Activated B cell treated with CpG ODN at 0.5 μM for 24 hours (primary cell): ENCODE results near the gene SERHL2. TPM values are rescaled to one million over a fixed set of nuclear protein-coding genes. Genes with fewer than 3 reads are reported as not detected.
"Not testable (repeated sequence)": the region's sequence is repeated elsewhere in the genome, so short reads cannot be mapped to it uniquely, and the experiment has no call there.

Experiments
- ATAC-seq: fragments of 200-7000 bp; cut with Tn5 transposase; one replicate; pipeline ENCODE4 v1.10.0; 2021; ENCODE audit warnings: low read depth, mild to moderate bottlenecking, moderate library complexity
- CTCF ChIA-PET: fragments of 350-600 bp; sonication (Branson Sonifier 250); formaldehyde crosslinking; loops from one replicate; lab custom pipeline; 2021; ENCODE audit warnings: antibody characterized with exemption; lab: Charles Lee
- POLR2A ChIA-PET: fragments of 350-600 bp; sonication (Branson Sonifier 250); formaldehyde crosslinking; loops from one replicate; lab custom pipeline; 2021; ENCODE audit warnings: antibody characterized with exemption; lab: Charles Lee
- DNase-seq: peaks from one replicate; pipeline ENCODE4 v3.0.0; 2022
- H3K27ac Mint-ChIP-seq: one replicate; pipeline ENCODE4 v1.8.0; 2020; ENCODE audit warnings: mixed read lengths
- H3K27me3 Mint-ChIP-seq: one replicate; pipeline ENCODE4 v1.8.0; 2021; ENCODE audit warnings: mixed read lengths
- H3K36me3 Mint-ChIP-seq: one replicate; pipeline ENCODE4 v1.8.0; 2021; ENCODE audit warnings: low read depth, mixed read lengths
- H3K4me1 Mint-ChIP-seq: one replicate; pipeline ENCODE4 v1.8.0; 2021; ENCODE audit warnings: mixed read lengths
- H3K4me3 Mint-ChIP-seq: one replicate; pipeline ENCODE4 v1.8.0; 2020; ENCODE audit warnings: mild to moderate bottlenecking, mixed read lengths
- H3K9me3 Mint-ChIP-seq: one replicate; pipeline ENCODE4 v1.8.0; 2020; ENCODE audit warnings: mixed read lengths
- CTCF ChIP-seq: fragments of 200-600 bp; IDR thresholded peaks from one replicate; pipeline ENCODE4 v1.8.0; 2022; ENCODE audit warnings: antibody characterized with exemption, mild to moderate bottlenecking
- intact Hi-C: fragments of 100-400 bp; cut with micrococcal nuclease; formaldehyde crosslinking; loops from one replicate; pipeline ENCODE4 v1.15.1; 2024
- total RNA-seq: library from RNA; stranded (reverse); gene quantifications from 2 replicates; pipeline ENCODE4 v1.2.3, GENCODE V29; 2022

Gene SERHL2
- total RNA-seq, 1 donor from 2014 or later, result 1.7 TPM

- CTCF ChIA-PET, result no interaction called here
- Mint-ChIP-seq H3K4me3 (no peak overlapping the region), H3K27me3 (no peaks in the 10 kb centered on the region), H3K9me3 (no peaks in the 10 kb centered on the region), H3K4me1 (peaks cover 14% of the 10 kb centered on the region), H3K36me3 (peaks cover 38% of the 10 kb centered on the region), H3K27ac (no peak overlapping the region)
- intact Hi-C loops, result no loop called here
- POLR2A ChIA-PET, result no interaction called here
- TF ChIP-seq CTCF, result no peak
- ATAC-seq (no peak), DNase-seq (no peak)
Observed at GRCh38 chr22:42577623-42578240, 24.0 kb downstream of the SERHL2 start.

- ATAC-seq, H3K27me3 Mint-ChIP-seq, H3K4me3 Mint-ChIP-seq, POLR2A ChIA-PET, H3K27ac Mint-ChIP-seq, intact Hi-C loops, CTCF ChIA-PET, H3K9me3 Mint-ChIP-seq, DNase-seq: not testable (repeated sequence)
- H3K36me3 Mint-ChIP-seq, result peaks cover 42% of the 10 kb centered on the region
- H3K4me1 Mint-ChIP-seq, result peaks cover 14% of the 10 kb centered on the region
Observed at GRCh38 chr22:42580040-42580439, 26.3 kb downstream of the SERHL2 start.

DNA sequence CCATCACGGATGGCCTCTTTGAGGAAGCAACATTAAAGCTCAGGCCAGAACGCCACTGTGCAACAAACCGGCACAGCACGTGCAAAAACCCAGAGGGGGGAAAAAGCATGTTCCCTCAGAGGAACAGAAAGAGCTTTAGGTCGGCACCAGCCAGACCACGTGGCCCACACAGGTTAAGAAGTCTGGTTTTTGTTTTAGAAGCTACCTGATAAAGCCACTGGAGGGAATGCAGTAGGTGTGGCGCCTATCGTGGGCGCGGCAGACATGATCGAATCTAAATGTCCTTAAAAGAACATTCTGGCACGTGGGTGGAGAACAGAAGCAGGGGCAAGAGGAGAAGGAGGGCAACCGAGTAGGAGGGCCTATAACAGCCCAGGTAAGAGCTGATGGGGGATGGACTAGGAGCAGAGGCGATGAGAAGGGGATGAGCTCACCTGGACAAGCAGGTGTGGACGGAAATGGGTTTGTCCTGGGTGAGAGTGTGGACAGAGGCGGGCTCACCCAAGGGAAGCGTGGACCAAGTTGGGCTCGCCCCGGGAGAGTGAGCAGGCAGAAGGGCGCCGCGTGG, 27.5 kb downstream of the SERHL2 start:
- Mint-ChIP-seq H3K4me3 (peak overlapping the region; percentile 95), H3K27ac (peak overlapping the region; percentile 84), H3K4me1 (peaks cover 14% of the 10 kb centered on the region), H3K36me3 (peaks cover 51% of the 10 kb centered on the region)
- CTCF ChIA-PET, H3K27me3 Mint-ChIP-seq, DNase-seq, intact Hi-C loops, H3K9me3 Mint-ChIP-seq: not testable (repeated sequence)
- POLR2A ChIA-PET, result interaction anchor here (0.9 to 2.6 kb wide), 6 partner anchors 19 to 74 kb away, joined by 3 to 37 read pairs (median 5); partner anchors contain the start of gene POLDIP3
- ATAC-seq, result peak; percentile 50

DNA sequence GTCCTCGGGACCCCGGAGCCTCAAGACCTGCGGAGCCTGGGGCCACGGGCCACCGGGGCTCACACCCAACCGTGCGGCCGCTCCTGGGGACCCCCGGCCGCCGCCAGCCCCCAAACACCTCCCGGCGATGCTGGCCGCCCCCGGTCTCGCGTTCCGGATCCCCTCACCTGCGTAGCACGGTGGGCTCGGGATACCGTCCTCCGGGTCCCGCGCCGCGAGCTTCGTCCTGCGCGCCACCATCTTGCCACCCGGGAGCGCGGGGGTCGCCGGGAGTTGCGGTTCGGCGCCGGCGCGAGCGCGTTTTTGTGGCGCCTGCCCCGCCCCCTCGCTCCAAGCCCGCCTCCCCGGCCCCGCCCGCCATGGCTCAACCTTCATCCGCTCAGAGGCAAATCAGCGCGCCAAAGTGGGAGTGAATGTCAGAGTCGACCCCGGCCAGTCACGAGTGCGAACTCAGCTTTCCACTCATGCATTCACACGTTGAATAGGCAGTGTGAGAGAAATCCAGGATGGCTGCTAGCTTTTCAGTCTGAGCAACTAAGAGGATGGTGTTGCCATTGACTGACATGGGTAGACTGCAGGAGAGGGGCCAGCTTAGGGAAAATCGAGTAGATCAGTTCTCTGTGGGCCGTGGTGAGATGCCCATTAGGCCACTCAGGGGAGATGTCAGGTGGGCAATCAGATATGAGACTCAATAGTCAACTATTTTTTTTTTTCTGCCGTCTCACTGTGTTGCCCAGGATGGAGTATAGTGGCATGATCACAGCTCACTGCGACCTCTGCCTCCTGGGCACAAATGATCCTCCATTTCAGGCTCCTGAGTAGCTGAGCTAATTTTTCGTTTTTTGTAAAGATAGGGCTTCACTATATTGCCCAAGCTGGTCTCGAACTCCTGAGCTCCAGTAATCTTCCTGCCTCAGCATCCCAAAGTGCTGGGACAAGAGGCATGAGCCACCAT, 28.3 kb downstream of the SERHL2 start:
- no peak for TF ChIP-seq CTCF
- Mint-ChIP-seq H3K27me3 (no peaks in the 10 kb centered on the region), H3K9me3 (no peaks in the 10 kb centered on the region), H3K36me3 (peaks cover 58% of the 10 kb centered on the region), H3K27ac (peak overlapping the region; percentile 75), H3K4me3 (peak overlapping the region; percentile 95), H3K4me1 (peaks cover 14% of the 10 kb centered on the region)
- ATAC-seq, result peak; percentile 87
- intact Hi-C loops, result loop anchor here (1.0 to 2.0 kb wide), 2 partner anchors 33 to 49 kb away; partner anchors contain the start of gene POLDIP3
- ChIA-PET POLR2A (interaction anchor here (0.7 to 2.6 kb wide), 8 partner anchors 20 to 562 kb away, joined by 3 to 37 read pairs (median 4); partner anchors contain the start of gene POLDIP3), CTCF (no interaction called here)
- peak; percentile 79 for DNase-seq

GRCh38 chr22:42582987-42583386, 29.2 kb downstream of the SERHL2 start:
- no peak for TF ChIP-seq CTCF
- Mint-ChIP-seq H3K27ac (no peak overlapping the region), H3K9me3 (no peaks in the 10 kb centered on the region), H3K27me3 (no peaks in the 10 kb centered on the region), H3K4me3 (no peak overlapping the region), H3K36me3 (peaks cover 56% of the 10 kb centered on the region), H3K4me1 (peaks cover 19% of the 10 kb centered on the region)
- intact Hi-C loops, result loop anchor here (1.0 to 2.0 kb wide), 2 partner anchors 32 to 50 kb away; partner anchors contain the start of gene POLDIP3
- ChIA-PET CTCF (no interaction called here), POLR2A (interaction anchor here (1.9 to 2.6 kb wide), 2 partner anchors 28 to 32 kb away, joined by 7 to 37 read pairs; partner anchors contain the start of gene POLDIP3)
- DNase-seq, result no peak
- no peak for ATAC-seq
